Large intestine (tissue), 3 donors: Measurements from ENCODE around the gene CFAP157. TPM values are rescaled to one million over a fixed set of nuclear protein-coding genes. Genes with fewer than 3 reads are reported as not detected.
"Not testable (repeated sequence)": the region's sequence is repeated elsewhere in the genome, so short reads cannot be mapped to it uniquely, and the experiment has no call there.

Source experiments
- DNase-seq, 2 donors: peaks; one replicate each; pipeline versions ENCODE4 v3.0.0 to v3.0.0-alpha.2; 2013
- H3K27ac ChIP-seq: one replicate; pipeline ENCODE4 v1.5.1; 2013; ENCODE audit warnings: low read length
- H3K27me3 ChIP-seq: 2 replicates; pipeline ENCODE4 v1.6.1; 2013; ENCODE audit warnings: low read length; ENCODE audit not compliant: control insufficient read depth, insufficient read depth
- H3K36me3 ChIP-seq: 2 replicates; pipeline ENCODE4 v1.6.1; 2013; ENCODE audit warnings: low read length; ENCODE audit not compliant: control insufficient read depth, insufficient read depth
- H3K4me1 ChIP-seq: one replicate; pipeline ENCODE4 v1.6.1; 2013; ENCODE audit warnings: low read length; ENCODE audit not compliant: control insufficient read depth, insufficient read depth
- H3K4me3 ChIP-seq: one replicate; pipeline ENCODE4 v1.5.1; 2013; ENCODE audit warnings: low read length
- H3K9me3 ChIP-seq: one replicate; pipeline ENCODE4 v1.6.1; 2013; ENCODE audit warnings: mild to moderate bottlenecking, low read depth, low read length, moderate library complexity; ENCODE audit not compliant: control insufficient read depth
- WGBS: methylation state at CpG from one replicate; pipeline ENCODE4 v1.1.5; 2013; ENCODE audit warnings: low lambda C conversion rate; ENCODE audit not compliant: insufficient coverage; 5-methylcytosine and 5-hydroxymethylcytosine counted together
- polyA plus RNA-seq: library from polyadenylated mRNA; unstranded; fragments of 120-200 nt; gene quantifications from one replicate; pipeline ENCODE4 v1.2.1, GENCODE V29; 2013

CFAP157 gene
- polyA plus RNA-seq, 1 donor = 0.84 TPM

GRCh38 chr9:127753148-127753547 is 46.4 kb downstream of the CFAP157 start:
- DNase-seq = no peak
- H3K4me3 ChIP-seq = no peak overlapping the region
- H3K36me3 ChIP-seq = no peaks in the 10 kb centered on the region
- whole genome bisulfite sequencing = no CpG with 5 or more reads among the region's 8 CpGs
- peaks cover 7% of the 10 kb centered on the region for H3K9me3 ChIP-seq
- no peaks in the 10 kb centered on the region for H3K4me1 ChIP-seq
- H3K27me3 ChIP-seq = peaks cover 48% of the 10 kb centered on the region
- H3K27ac ChIP-seq = no peak overlapping the region

- H3K4me1 ChIP-seq = no peaks in the 10 kb centered on the region
- no peaks in the 10 kb centered on the region for H3K36me3 ChIP-seq
- H3K27me3 ChIP-seq = peaks cover 48% of the 10 kb centered on the region
- no peak overlapping the region for H3K4me3 ChIP-seq
- DNase-seq = no peak
- WGBS = no CpG with 5 or more reads among the region's 8 CpGs
- no peak overlapping the region for H3K27ac ChIP-seq
- H3K9me3 ChIP-seq = peaks cover 7% of the 10 kb centered on the region
These were observed 46.8 kb downstream of the CFAP157 start for GRCh38 chr9:127753622-127754021.

GRCh38 chr9:127754099-127755060 is 47.6 kb downstream of the CFAP157 start:
- Histone ChIP-seq H3K9me3 (peaks cover 7% of the 10 kb centered on the region), H3K4me3 (peak overlapping the region; percentile 21), H3K4me1 (no peaks in the 10 kb centered on the region), H3K27me3 (peaks cover 52% of the 10 kb centered on the region), H3K27ac (no peak overlapping the region), H3K36me3 (no peaks in the 10 kb centered on the region)
- peak in 1 of 2 donors; percentile 30 for DNase-seq
- no CpG with 5 or more reads among the region's 86 CpGs for WGBS

GRCh38 chr9:127755061-127756060 is 48.6 kb downstream of the CFAP157 start:
- H3K9me3 ChIP-seq = peaks cover 7% of the 10 kb centered on the region
- H3K27ac ChIP-seq = no peak overlapping the region
- H3K36me3 ChIP-seq = no peaks in the 10 kb centered on the region
- peaks cover 55% of the 10 kb centered on the region for H3K27me3 ChIP-seq
- H3K4me1 ChIP-seq = no peaks in the 10 kb centered on the region
- no peak overlapping the region for H3K4me3 ChIP-seq
- DNase-seq = no peak
- no CpG with 5 or more reads among the region's 61 CpGs for WGBS

- WGBS = no CpG with 5 or more reads among the region's 3 CpGs
- no peak overlapping the region for H3K27ac ChIP-seq
- H3K36me3 ChIP-seq = no peaks in the 10 kb centered on the region
- H3K9me3 ChIP-seq = peaks cover 5% of the 10 kb centered on the region
- H3K27me3 ChIP-seq = peaks cover 55% of the 10 kb centered on the region
- DNase-seq = no peak
- H3K4me3 ChIP-seq = no peak overlapping the region
- no peaks in the 10 kb centered on the region for H3K4me1 ChIP-seq
These were observed 49.4 kb downstream of the CFAP157 start for GRCh38 chr9:127756233-127756632.

GRCh38 chr9:127756776-127757175 is 50.0 kb downstream of the CFAP157 start:
- peaks cover 54% of the 10 kb centered on the region for H3K27me3 ChIP-seq
- H3K4me1 ChIP-seq, DNase-seq, H3K27ac ChIP-seq, H3K9me3 ChIP-seq, H3K36me3 ChIP-seq, H3K4me3 ChIP-seq: not testable (repeated sequence)
- WGBS = no CpG with 5 or more reads among the region's 11 CpGs

- DNase-seq = no peak
- Histone ChIP-seq H3K4me3 (no peak overlapping the region), H3K4me1 (no peaks in the 10 kb centered on the region), H3K36me3 (no peaks in the 10 kb centered on the region), H3K27me3 (peaks cover 46% of the 10 kb centered on the region), H3K9me3 (peaks cover 5% of the 10 kb centered on the region), H3K27ac (no peak overlapping the region)
- WGBS = no CpG with 5 or more reads among the region's 5 CpGs
These were observed 52.1 kb downstream of the CFAP157 start for GRCh38 chr9:127758843-127759242.

GRCh38 chr9:127761061-127761460 is 54.3 kb downstream of the CFAP157 start:
- no peak for DNase-seq
- Histone ChIP-seq H3K4me1 (no peaks in the 10 kb centered on the region), H3K4me3 (no peak overlapping the region), H3K9me3 (no peaks in the 10 kb centered on the region), H3K27me3 (peaks cover 30% of the 10 kb centered on the region), H3K27ac (no peak overlapping the region), H3K36me3 (no peaks in the 10 kb centered on the region)
- no CpG with 5 or more reads among the region's 5 CpGs for WGBS

- WGBS = no CpG with 5 or more reads among the region's 5 CpGs
- Histone ChIP-seq H3K9me3 (no peaks in the 10 kb centered on the region), H3K4me1 (no peaks in the 10 kb centered on the region), H3K4me3 (no peak overlapping the region), H3K27me3 (peaks cover 27% of the 10 kb centered on the region), H3K36me3 (no peaks in the 10 kb centered on the region), H3K27ac (no peak overlapping the region)
- no peak for DNase-seq
These were observed 54.7 kb downstream of the CFAP157 start for GRCh38 chr9:127761491-127761956.

- Histone ChIP-seq H3K27ac (no peak overlapping the region), H3K4me3 (no peak overlapping the region), H3K9me3 (no peaks in the 10 kb centered on the region), H3K27me3 (peaks cover 21% of the 10 kb centered on the region), H3K36me3 (no peaks in the 10 kb centered on the region), H3K4me1 (peaks cover under 1% of the 10 kb centered on the region)
- DNase-seq = no peak
- WGBS = no CpG with 5 or more reads among the region's 16 CpGs
These were observed 55.4 kb downstream of the CFAP157 start for GRCh38 chr9:127762111-127762676.
